ENCODE measurements around the gene OR1I1. TPM values are rescaled to one million over a fixed set of nuclear protein-coding genes. Genes with fewer than 3 reads are reported as not detected.

Gene OR1I1
- total RNA-seq, 1 experiment from 2014 or later, result not detected

DNA sequence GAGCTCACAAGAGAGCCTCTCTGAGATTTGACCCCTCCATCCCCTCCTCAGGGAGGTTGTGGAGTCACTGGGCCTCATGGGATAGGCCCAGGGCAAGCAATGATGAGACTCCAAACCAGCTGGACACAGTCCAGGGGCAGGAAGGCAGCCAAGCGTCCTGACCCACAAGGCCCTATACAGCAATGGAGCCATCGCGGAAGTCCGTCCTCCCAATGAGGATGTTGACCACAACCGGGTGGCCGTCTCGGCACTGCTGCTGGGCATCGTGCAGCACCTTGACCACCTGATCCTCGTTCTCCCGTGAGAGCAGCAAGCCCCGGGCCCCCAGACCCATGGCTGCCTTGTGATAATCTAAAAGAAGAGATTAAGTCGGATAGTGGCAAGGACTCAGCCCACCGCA, 33.1 kb downstream of the OR1I1 start:
- H2BK5ac ChIP-seq (ENCODE audit: insufficient read length, low read length), result no peak overlapping the region
- no peaks in the 10 kb centered on the region for H3K23me2 ChIP-seq (ENCODE audit: insufficient read length, low read depth, low read length, poor library complexity, severe bottlenecking)
- no peaks in the 10 kb centered on the region for H3K79me1 ChIP-seq (ENCODE audit: insufficient read depth, low read depth, low read length, poor library complexity, severe bottlenecking)
- no peak overlapping the region for H2BK12ac ChIP-seq (ENCODE audit: insufficient read length, low read depth, low read length)
- no peaks in the 10 kb centered on the region for H3K9me3 ChIP-seq (ENCODE audit: control insufficient read depth, low read depth, low read length)
- no peak overlapping the region for H3K14ac ChIP-seq (ENCODE audit: insufficient read depth, low read length)
- no peaks in the 10 kb centered on the region for H3K4me1 ChIP-seq (ENCODE audit: insufficient read depth, low read length)
- no peak overlapping the region for H4K5ac ChIP-seq (ENCODE audit: insufficient read length, low read depth, low read length)
- H4K91ac ChIP-seq (ENCODE audit: insufficient read length, low read depth, low read length), result no peak overlapping the region
- no peak overlapping the region for H3K4ac ChIP-seq (ENCODE audit: low read depth, low read length)
- no peak overlapping the region for H3K27ac ChIP-seq (ENCODE audit: insufficient read length, low read depth, low read length)
- no peak overlapping the region for H2BK120ac ChIP-seq (ENCODE audit: low read depth, low read length, poor library complexity, severe bottlenecking)
- no peak overlapping the region for H2BK15ac ChIP-seq (ENCODE audit: low read depth, low read length)
- H3K9ac ChIP-seq (ENCODE audit: extremely low read depth, insufficient read length, low read length), result no peak overlapping the region
- H3K4me2 ChIP-seq (ENCODE audit: insufficient read depth, insufficient read length, low read length), result no peak overlapping the region
- Mint-ChIP-seq H3K4me1 (no peaks in the 10 kb centered on the region), H3K4me3 (no peak overlapping the region), H3K9me3 (no peaks in the 10 kb centered on the region; a peak in 1 of 5 replicates), H3K36me3 (ENCODE audit: insufficient read depth in 1 of 3, low read depth in 3 of 3) (peaks cover 47 to 93% (median 81%) of the 10 kb centered on the region in 3 experiments; a peak in 6 of 7 replicates), H3K27me3 (ENCODE audit: low read depth) (no peaks in the 10 kb centered on the region; the same call in 1 of the 2 replicates), H3K27ac (peak overlapping the region in 1 of 3 experiments; percentile 58; a peak in 1 of 7 replicates)
- no peak overlapping the region for H4K8ac ChIP-seq (replicated peaks; ENCODE audit: insufficient read length, low read depth, low read length)
- WGBS (ENCODE audit: extremely low coverage, insufficient read length, low lambda C conversion rate), result no CpG with 5 or more reads among the region's 13 CpGs
- H3K56ac ChIP-seq (ENCODE audit: insufficient read length, low read depth, low read length), result no peak overlapping the region
- H2AFZ ChIP-seq (ENCODE audit: low read length), result no peak overlapping the region
- no peak overlapping the region for H3K23ac ChIP-seq (ENCODE audit: insufficient read length, low read depth, low read length)
- TF ChIP-seq, protein P1, sequence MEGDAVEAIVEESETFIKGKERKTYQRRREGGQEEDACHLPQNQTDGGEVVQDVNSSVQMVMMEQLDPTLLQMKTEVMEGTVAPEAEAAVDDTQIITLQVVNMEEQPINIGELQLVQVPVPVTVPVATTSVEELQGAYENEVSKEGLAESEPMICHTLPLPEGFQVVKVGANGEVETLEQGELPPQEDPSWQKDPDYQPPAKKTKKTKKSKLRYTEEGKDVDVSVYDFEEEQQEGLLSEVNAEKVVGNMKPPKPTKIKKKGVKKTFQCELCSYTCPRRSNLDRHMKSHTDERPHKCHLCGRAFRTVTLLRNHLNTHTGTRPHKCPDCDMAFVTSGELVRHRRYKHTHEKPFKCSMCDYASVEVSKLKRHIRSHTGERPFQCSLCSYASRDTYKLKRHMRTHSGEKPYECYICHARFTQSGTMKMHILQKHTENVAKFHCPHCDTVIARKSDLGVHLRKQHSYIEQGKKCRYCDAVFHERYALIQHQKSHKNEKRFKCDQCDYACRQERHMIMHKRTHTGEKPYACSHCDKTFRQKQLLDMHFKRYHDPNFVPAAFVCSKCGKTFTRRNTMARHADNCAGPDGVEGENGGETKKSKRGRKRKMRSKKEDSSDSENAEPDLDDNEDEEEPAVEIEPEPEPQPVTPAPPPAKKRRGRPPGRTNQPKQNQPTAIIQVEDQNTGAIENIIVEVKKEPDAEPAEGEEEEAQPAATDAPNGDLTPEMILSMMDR (conservative IDR thresholded peaks at IDR 0.05), result no peak
- no peak overlapping the region for H3T11ph ChIP-seq (ENCODE audit: low read length)
- no peak for DNase-seq
- no peaks in the 10 kb centered on the region for H3K27me3 ChIP-seq (ENCODE audit: insufficient read depth, low read length)
- H4K20me1 ChIP-seq (ENCODE audit: control insufficient read depth, insufficient read depth, insufficient read length), result no peaks in the 10 kb centered on the region
- no peak overlapping the region for H3K18ac ChIP-seq (ENCODE audit: insufficient read length, low read depth, low read length)
- H3K79me2 ChIP-seq (ENCODE audit: insufficient read depth, low read length), result no peaks in the 10 kb centered on the region
- H2AK5ac ChIP-seq (ENCODE audit: insufficient read length, low read length), result no peak overlapping the region
- H2BK20ac ChIP-seq (ENCODE audit: low read depth, low read length, poor library complexity, severe bottlenecking), result no peak overlapping the region
